H1 (cell line): ENCODE measurements around the gene MFNG. TPM values are rescaled to one million over a fixed set of nuclear protein-coding genes. Genes with fewer than 3 reads are reported as not detected.
A peak's percentile ranks its signal among the peaks of the same experiment; 100 is the strongest.

ENCODE experiments used
- CTCF ChIA-PET: fragments of 300-600 bp; sonication (Branson Sonifier 250); formaldehyde crosslinking; loops from one replicate; lab custom pipeline; 2021; ENCODE audit not compliant: partially characterized antibody; lab: Charles Lee
- POLR2A ChIA-PET: fragments of 300-600 bp; sonication (Branson Sonifier 250); formaldehyde crosslinking; loops from one replicate; lab custom pipeline; 2021; ENCODE audit warnings: inconsistent platforms; ENCODE audit not compliant: partially characterized antibody; lab: Charles Lee
- DNase-seq, 2 experiments: peaks; one replicate each; pipeline versions ENCODE4 v3.0.0 to v3.0.0-alpha.2; 2010 to 2022; ENCODE audit warnings: low spot score in 2 of 2, low read depth in 1 of 2, mixed read lengths in 1 of 2
- FAIRE-seq: peaks from 2 replicates; lab custom pipeline; 2011; peaks lifted over from hg19 to GRCh38; lab: Jason Lieb, UNC
- H2AFZ ChIP-seq: 2 replicates; pipeline ENCODE4 v1.8.1; 2012; ENCODE audit warnings: low read length, inconsistent platforms
- H2AK5ac ChIP-seq: 2 replicates; pipeline ENCODE4 v1.6.1; 2013; ENCODE audit warnings: low read depth, low read length
- H2BK120ac ChIP-seq: replicated peaks from 2 replicates; pipeline ENCODE3; 2013; ENCODE audit warnings: low read depth, low read length, inconsistent platforms
- H2BK12ac ChIP-seq: 2 replicates; pipeline ENCODE4 v1.6.1; 2013; ENCODE audit warnings: low read depth, low read length
- H2BK15ac ChIP-seq: 2 replicates; pipeline ENCODE4 v1.6.1; 2013; ENCODE audit warnings: low read length
- H2BK20ac ChIP-seq: 2 replicates; pipeline ENCODE4 v1.6.1; 2013; ENCODE audit warnings: low read length
- H2BK5ac ChIP-seq: 2 replicates; pipeline ENCODE4 v1.6.1; 2013; ENCODE audit warnings: low read depth, low read length
- H3K14ac ChIP-seq: 2 replicates; pipeline ENCODE4 v1.6.1; 2013; ENCODE audit warnings: inconsistent platforms; ENCODE audit not compliant: insufficient read length
- H3K18ac ChIP-seq: 2 replicates; pipeline ENCODE4 v1.6.1; 2013; ENCODE audit warnings: low read length; ENCODE audit errors: extremely low read depth
- H3K23ac ChIP-seq: 2 replicates; pipeline ENCODE4 v1.6.1; 2013; ENCODE audit warnings: inconsistent platforms; ENCODE audit not compliant: insufficient read length
- H3K23me2 ChIP-seq: 2 replicates; pipeline ENCODE4 v1.6.1; 2013; ENCODE audit warnings: low read depth, low read length
- H3K27ac ChIP-seq: 2 replicates; pipeline ENCODE4 v1.6.1; 2011; ENCODE audit warnings: low read depth, low read length, inconsistent platforms
- H3K27me3 ChIP-seq, 4 experiments: replicated peaks in 1 of 4; 1 replicate in 1 of 4; 2 replicates in 3 of 4; pipeline versions ENCODE4 v1.6.1 to v1.8.1; 2011 to 2013; ENCODE audit warnings: low read length in 3 of 4, mild to moderate bottlenecking in 3 of 4, inconsistent platforms in 2 of 4, mixed read lengths in 2 of 4, moderate library complexity in 1 of 4; ENCODE audit not compliant: control insufficient read depth in 3 of 4, insufficient read depth in 3 of 4; ENCODE audit errors: extremely low read depth in 1 of 4
- H3K36me3 ChIP-seq, 4 experiments: 2 replicates each; pipeline versions ENCODE4 v1.6.1 to v1.8.1; 2011 to 2013; ENCODE audit warnings: mild to moderate bottlenecking in 4 of 4, low read length in 3 of 4, moderate library complexity in 2 of 4, control low read depth in 1 of 4, inconsistent platforms in 1 of 4; ENCODE audit not compliant: insufficient read depth in 4 of 4, control insufficient read depth in 2 of 4
- H3K4ac ChIP-seq: replicated peaks from 2 replicates; pipeline ENCODE3; 2013; ENCODE audit warnings: low read length, low read depth, mixed read lengths, inconsistent platforms; ENCODE audit not compliant: insufficient read length
- H3K4me1 ChIP-seq, 4 experiments: replicated peaks in 1 of 4; 1 replicate in 1 of 4; 2 replicates in 3 of 4; pipeline versions ENCODE4 v1.6.1 to v1.8.1; 2011 to 2013; ENCODE audit warnings: low read length in 3 of 4, inconsistent platforms in 2 of 4, mixed read lengths in 1 of 4; ENCODE audit not compliant: insufficient read depth in 4 of 4, control insufficient read depth in 3 of 4
- H3K4me2 ChIP-seq, 2 experiments: 2 replicates each; pipeline versions ENCODE4 v1.6.1 to v1.8.1; 2011 to 2013; ENCODE audit warnings: low read depth in 2 of 2, low read length in 2 of 2, control low read depth in 1 of 2, inconsistent platforms in 1 of 2, mild to moderate bottlenecking in 1 of 2; ENCODE audit not compliant: insufficient read depth in 1 of 2
- H3K4me3 ChIP-seq, 4 experiments: fragments of 200-600, 300-600 bp in 1 of 4; sonication (generic), shearing (Covaris generic), sonication (Bioruptor Twin) in 1 of 4; 2 replicates each; pipeline versions ENCODE4 v1.5.1 to v1.8.1; 2011 to 2016; ENCODE audit warnings: low read length in 4 of 4, low read depth in 3 of 4, control low read depth in 2 of 4, inconsistent platforms in 2 of 4, mild to moderate bottlenecking in 2 of 4, mixed read lengths in 1 of 4, moderate library complexity in 1 of 4; ENCODE audit not compliant: insufficient read depth in 2 of 4; ENCODE audit errors: extremely low read depth in 1 of 4
- H3K56ac ChIP-seq: replicated peaks from 2 replicates; pipeline ENCODE3; 2013; ENCODE audit warnings: low read depth, mild to moderate bottlenecking, mixed read lengths, low read length, inconsistent platforms; ENCODE audit not compliant: insufficient read length
- H3K79me1 ChIP-seq: 2 replicates; pipeline ENCODE4 v1.6.1; 2013; ENCODE audit warnings: low read depth, low read length, control low read depth
- H3K79me2 ChIP-seq, 2 experiments: 2 replicates each; pipeline versions ENCODE4 v1.6.1 to v1.8.1; 2012 to 2013; ENCODE audit warnings: low read length in 2 of 2, mild to moderate bottlenecking in 2 of 2, inconsistent platforms in 1 of 2; ENCODE audit not compliant: insufficient read depth in 2 of 2, control insufficient read depth in 1 of 2
- H3K9ac ChIP-seq, 4 experiments: replicated peaks in 1 of 4; 1 replicate in 1 of 4; 2 replicates in 3 of 4; pipeline versions ENCODE4 v1.6.1 to v1.8.1; 2011 to 2013; ENCODE audit warnings: low read depth in 3 of 4, low read length in 3 of 4, control low read depth in 2 of 4, mild to moderate bottlenecking in 2 of 4, moderate library complexity in 2 of 4, inconsistent platforms in 1 of 4; ENCODE audit errors: extremely low read depth in 1 of 4
- H3K9me3 ChIP-seq, 2 experiments: 2 replicates each; pipeline versions ENCODE4 v1.6.1 to v1.8.1; 2012 to 2013; ENCODE audit warnings: mild to moderate bottlenecking in 2 of 2, moderate library complexity in 2 of 2, control low read depth in 1 of 2, inconsistent platforms in 1 of 2, low read depth in 1 of 2, low read length in 1 of 2, mixed read lengths in 1 of 2; ENCODE audit not compliant: insufficient read depth in 2 of 2
- H4K20me1 ChIP-seq, 2 experiments: replicated peaks in 1 of 2; 2 replicates each; pipeline versions ENCODE3 to v1.8.1; 2011 to 2013; ENCODE audit warnings: inconsistent platforms in 2 of 2, low read length in 2 of 2, mild to moderate bottlenecking in 1 of 2; ENCODE audit not compliant: insufficient read depth in 2 of 2, control insufficient read depth in 1 of 2
- H4K5ac ChIP-seq: 2 replicates; pipeline ENCODE4 v1.6.1; 2013; ENCODE audit warnings: low read length, low read depth, mixed read lengths, inconsistent platforms; ENCODE audit not compliant: insufficient read length
- H4K8ac ChIP-seq: 2 replicates; pipeline ENCODE4 v1.8.0; 2013; ENCODE audit warnings: mild to moderate bottlenecking, moderate library complexity, low read length, inconsistent platforms; ENCODE audit not compliant: insufficient read depth; ENCODE audit errors: extremely low read depth
- H4K91ac ChIP-seq: replicated peaks from 2 replicates; pipeline ENCODE3; 2013; ENCODE audit warnings: low read length, mixed read lengths, inconsistent platforms; ENCODE audit not compliant: insufficient read length
- CEBPB ChIP-seq: IDR thresholded peaks from 2 replicates; pipeline ENCODE4 v1.6.1; 2012; ENCODE audit warnings: low read depth, low read length
- EZH2 ChIP-seq: fragments of 200-600 bp; sonication (generic); IDR thresholded peaks from 2 replicates; pipeline ENCODE4 v1.7.1; 2012; ENCODE audit warnings: low read depth, mild to moderate bottlenecking, moderate library complexity, low read length, inconsistent platforms; ENCODE audit not compliant: severe bottlenecking
- NRF1 ChIP-seq: IDR thresholded peaks from 2 replicates; pipeline ENCODE4 v1.6.1; 2011; ENCODE audit warnings: mild to moderate bottlenecking, low read depth, low read length, improper control_type of control experiment
- POU5F1 ChIP-seq: IDR thresholded peaks from 2 replicates; pipeline ENCODE4 v1.6.1; 2011; ENCODE audit warnings: low read depth, mild to moderate bottlenecking, low read length, moderate library complexity
- RBBP5 ChIP-seq: IDR thresholded peaks from 2 replicates; pipeline ENCODE4 v1.7.1; 2012; ENCODE audit warnings: low read depth, mild to moderate bottlenecking, inconsistent platforms, low read length, moderate library complexity, borderline replicate concordance
- SIN3A ChIP-seq, 2 experiments: IDR thresholded peaks in 1 of 2; conservative IDR thresholded peaks in 1 of 2; 2 replicates each; pipeline ENCODE4 v1.6.1; 2011 to 2012; ENCODE audit warnings: low read length in 2 of 2, improper control_type of control experiment in 1 of 2, low read depth in 1 of 2, mild to moderate bottlenecking in 1 of 2
- SP2 ChIP-seq: IDR thresholded peaks from 2 replicates; pipeline ENCODE4 v1.6.1; 2012; ENCODE audit warnings: mild to moderate bottlenecking, low read length, inconsistent platforms
- SP4 ChIP-seq: IDR thresholded peaks from 2 replicates; pipeline ENCODE4 v1.6.1; 2012; ENCODE audit warnings: low read length, inconsistent platforms
- TBP ChIP-seq: IDR thresholded peaks from 2 replicates; pipeline ENCODE4 v1.6.1; 2011; ENCODE audit warnings: low read depth, low read length, improper control_type of control experiment
- TCF12 ChIP-seq: IDR thresholded peaks from 2 replicates; pipeline ENCODE4 v1.6.1; 2011; ENCODE audit warnings: low read depth, mild to moderate bottlenecking, low read length
- WGBS, 2 experiments: shearing (Covaris generic) in 1 of 2; methylation state at CpG; one replicate each; pipeline versions ENCODE4 v1.1.6 to v1.1.7; 2013 to 2015; ENCODE audit warnings: low lambda C conversion rate in 2 of 2, mixed read lengths in 2 of 2, inconsistent platforms in 1 of 2, low coverage in 1 of 2, missing lambda C conversion rate in 1 of 2; ENCODE audit not compliant: insufficient replicate concordance in 2 of 2, insufficient coverage in 1 of 2, insufficient read length in 1 of 2; ENCODE audit errors: extremely low coverage in 1 of 2, missing lambda C conversion rate in 1 of 2; 5-methylcytosine and 5-hydroxymethylcytosine counted together
- polyA plus RNA-seq, 7 experiments: library from polyadenylated mRNA; depleted of rRNA in 3 of 7; stranded (reverse) in 5 of 7; unstranded in 2 of 7; fragments of >200 nt in 5 of 7; fragments of 200-250 nt in 2 of 7; gene quantifications; 1 replicate in 5 of 7; 2 replicates in 1 of 7; 4 replicates in 1 of 7; pipeline versions ENCODE4 v1.2.1 to v1.2.3, GENCODE V29; 2011 to 2013; ENCODE audit warnings: missing spikeins in 2 of 7, mixed read lengths in 2 of 7
- total RNA-seq: library from RNA; stranded (reverse); fragmentation: NEBNext Ultra II Directional; extraction: Animal tissue kit (Norgen Biotek cat#: 25700); gene quantifications from 2 replicates; pipeline ENCODE4 v1.2.1, GENCODE V29; 2021

Gene MFNG
- total and polyA plus RNA-seq, 2 of the 8 experiments (the other 6 are each of a cell fraction or from before 2014, with no cell fraction given): 1.7 to 5.5 TPM

DNA sequence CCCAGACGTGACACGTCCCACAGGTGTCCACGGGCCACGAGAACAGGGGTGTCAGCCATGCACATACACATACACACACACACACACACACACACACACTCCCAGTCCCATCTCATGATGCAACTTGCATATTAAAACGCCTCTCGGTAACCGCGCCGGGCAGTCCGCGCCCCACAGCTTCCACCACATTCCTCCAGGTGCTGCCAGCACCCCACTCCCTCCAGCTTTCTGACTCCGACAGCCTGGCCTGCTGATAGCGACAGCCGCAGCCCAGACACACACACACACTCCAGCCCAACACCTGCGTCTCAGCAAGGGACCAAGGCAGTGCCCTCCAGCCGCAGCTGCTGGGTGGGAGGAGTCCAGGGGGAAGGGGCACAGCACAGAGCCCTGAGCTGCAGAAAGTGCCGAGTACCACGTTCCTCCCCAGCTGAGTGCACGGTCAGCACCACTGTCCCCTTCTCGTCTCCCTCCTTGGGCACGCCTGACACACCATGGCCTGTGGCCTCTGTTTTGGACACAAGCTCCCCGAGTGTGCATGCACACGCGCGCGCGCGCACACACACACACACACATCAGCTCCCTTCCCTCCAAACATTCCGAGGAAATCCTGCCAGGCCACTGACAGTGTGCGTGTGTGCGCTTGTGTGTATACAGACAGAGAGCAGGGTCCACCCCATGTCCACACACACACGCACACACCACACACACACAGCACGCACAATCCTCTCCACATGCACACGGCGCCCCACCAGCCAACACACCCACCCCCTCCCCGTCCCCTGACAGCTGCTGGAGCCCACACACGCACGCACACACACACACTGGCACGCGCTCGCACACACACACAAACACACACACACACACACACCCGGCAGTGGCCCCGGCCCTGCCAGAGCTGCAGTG is 60.1 kb downstream of the MFNG start:
- Histone ChIP-seq H4K5ac (no peak overlapping the region), H3K56ac (no peak overlapping the region), H3K4me3 (peak overlapping the region; percentile 17 to 70 (median 24); a peak in 4 of 8 replicates), H3K27me3 (peaks cover 29 to 56% (median 48%) of the 10 kb centered on the region in 4 experiments), H4K91ac (peak overlapping the region; percentile 72), H3K4ac (peak overlapping the region; percentile 74), H3K23me2 (peaks cover 11% of the 10 kb centered on the region; the same call in 1 of the 2 replicates), H4K8ac (no peak overlapping the region; the same call in 1 of the 2 replicates), H4K20me1 (peaks cover 3 to 8% of the 10 kb centered on the region in 2 experiments), H2AFZ (no peak overlapping the region), H2BK20ac (0 out of 2 replicates have a peak overlapping the region, but pooled peaks have one; percentile 35), H3K27ac (no peak overlapping the region), H2BK12ac (peak overlapping the region; percentile 84; the same call in 1 of the 2 replicates), H2BK15ac (peak overlapping the region; percentile 94), H3K4me2 (peak overlapping the region; percentile 66 to 86), H3K36me3 (no peaks in the 10 kb centered on the region), H2BK120ac (no peak overlapping the region), H2AK5ac (no peak overlapping the region), H3K23ac (no peak overlapping the region), H3K4me1 (peaks cover 3 to 27% (median 15%) of the 10 kb centered on the region in 4 experiments), H3K18ac (peak overlapping the region; percentile 20; the same call in 1 of the 2 replicates), H3K79me1 (no peaks in the 10 kb centered on the region), H3K9ac (no peak overlapping the region), H3K14ac (no peak overlapping the region), H3K9me3 (no peaks in the 10 kb centered on the region), H3K79me2 (no peaks in the 10 kb centered on the region), H2BK5ac (no peak overlapping the region; the same call in 1 of the 2 replicates)
- 30% methylated on average over 39 of the region's 43 CpGs; no CpG with 5 or more reads in 1 of the 2 experiments for WGBS, 2 experiments
- no peak for FAIRE-seq
- POLR2A ChIA-PET: interaction anchor here (0.9 kb wide), 3 partner anchors 9 to 110 kb away, joined by 3 to 4 read pairs (median 4); no protein-coding TSS in a partner anchor
- CTCF ChIA-PET: interaction anchor here (0.7 to 1.7 kb wide), 9 partner anchors 28 to 165 kb away, joined by 3 to 13 read pairs (median 4); no protein-coding TSS in a partner anchor
- peak in 1 of 2 experiments; percentile 70 for DNase-seq
- peak; percentile 63; the same call in 1 of the 2 replicates for TF ChIP-seq TBP
- 0 out of 2 replicates have a peak, but pooled peaks have one; percentile 45 for TF ChIP-seq RBBP5
- no peak for TF ChIP-seq NRF1
- peak; percentile 90 for TF ChIP-seq TCF12
- TF ChIP-seq POU5F1: no peak
- peak; percentile 20; the same call in 1 of the 2 replicates for TF ChIP-seq CEBPB
- no peak for TF ChIP-seq EZH2
- no peak for TF ChIP-seq SP4
- peak in 1 of 2 experiments; percentile 79; a peak in 2 of 4 replicates for TF ChIP-seq SIN3A (conservative IDR thresholded peaks at IDR 0.05 in 1 of 2, IDR thresholded peaks at IDR 0.05 in 1 of 2; ENCODE audit: low read depth in 1 of 2, low read length in 2 of 2)
- no peak for TF ChIP-seq SP2
